ENCODE results near the gene MICA. TPM values are rescaled to one million over a fixed set of nuclear protein-coding genes. Genes with fewer than 3 reads are reported as not detected.
"Not testable (repeated sequence)": the region's sequence is repeated elsewhere in the genome, so short reads cannot be mapped to it uniquely, and the experiment has no call there.

MICA gene
- total and polyA plus RNA-seq, 9 of the 15 experiments (the other 6 are each of a cell fraction or from before 2014, with no cell fraction given) = 11.8 to 24.6 (median 16.7) TPM

- no peak overlapping the region for H3K27ac ChIP-seq (ENCODE audit: extremely low read depth, low read depth, low read length)
- TF ChIP-seq GTF2A2 (tag; IDR thresholded peaks at IDR 0.05) = no peak
- TF ChIP-seq CTCF (IDR thresholded peaks at IDR 0.05 in 2 of 3, conservative IDR thresholded peaks at IDR 0.05 in 1 of 3; ENCODE audit: insufficient read depth in 2 of 3, low read depth in 1 of 3, low read length in 3 of 3) = 0 out of 6 replicates have a peak, but pooled peaks of 1 of the 3 experiments have one; percentile 14
- 0% methylated on average over 2 of the region's 2 CpGs for WGBS (ENCODE audit: insufficient coverage, low coverage, missing lambda C conversion rate)
- ChIA-PET POLR2A (no interaction called here), CTCF (ENCODE audit: low intra/inter-chr PET ratio) (interaction anchor here (1.1 to 3.7 kb wide), 2 partner anchors 171 to 178 kb away, joined by 3 to 29 read pairs; no protein-coding TSS in a partner anchor)
- FAIRE-seq = peak; percentile 26
- H3K79me2 ChIP-seq (ENCODE audit: control insufficient read depth, insufficient read depth, low read length) = no peaks in the 10 kb centered on the region
- no peaks in the 10 kb centered on the region for H3K9me3 ChIP-seq (replicated peaks; ENCODE audit: control insufficient read depth, insufficient read depth, low read depth, low read length)
- no peak overlapping the region for H2AFZ ChIP-seq (ENCODE audit: low read depth, low read length)
- no peak for DNase-seq (ENCODE audit: extremely low read depth in 1 of 4, low spot score in 3 of 4)
- no peak for ATAC-seq
- H3K9ac ChIP-seq (ENCODE audit: insufficient read depth in 1 of 2, low read depth in 2 of 2, low read length in 2 of 2) = no peak overlapping the region
- in situ Hi-C loops (cut with MboI) (loop anchor here (5.0 kb wide), 2 partner anchors 171 to 231 kb away; partner anchors contain the start of gene PSORS1C2), intact Hi-C loops (cut with micrococcal nuclease) (no loop called here)
- H3K4me3 ChIP-seq = no peak overlapping the region
- H4K20me1 ChIP-seq (replicated peaks; ENCODE audit: control insufficient read depth, insufficient read depth, low read length) = no peaks in the 10 kb centered on the region
- H3K36me3 ChIP-seq (ENCODE audit: control insufficient read depth, insufficient read depth, low read length) = no peaks in the 10 kb centered on the region
- BruUV-seq (replicated peaks) = no TSS peak
- no peaks in the 10 kb centered on the region for H3K4me1 ChIP-seq (replicated peaks in 1 of 2; ENCODE audit: control insufficient read depth in 2 of 2, insufficient read depth in 2 of 2, low read length in 2 of 2)
- H3K4me2 ChIP-seq (ENCODE audit: insufficient read depth, low read length) = no peak overlapping the region
- no peaks in the 10 kb centered on the region for H3K9me1 ChIP-seq (ENCODE audit: control insufficient read depth, insufficient read depth, low read length)
- peaks cover 13 to 23% of the 10 kb centered on the region in 2 experiments for H3K27me3 ChIP-seq (ENCODE audit: control insufficient read depth in 2 of 2, insufficient read depth in 2 of 2, low read length in 2 of 2)
Observed at GRCh38 chr6:31368461-31368860, 34.9 kb upstream of the MICA start.

- H3K4me2 ChIP-seq (ENCODE audit: insufficient read depth, low read length); H3K9me3 ChIP-seq (replicated peaks; ENCODE audit: control insufficient read depth, insufficient read depth, low read depth, low read length); POLR2A ChIA-PET; H3K27ac ChIP-seq (ENCODE audit: extremely low read depth, low read depth, low read length); intact Hi-C loops (cut with micrococcal nuclease); H3K4me1 ChIP-seq (replicated peaks in 1 of 2; ENCODE audit: control insufficient read depth in 2 of 2, insufficient read depth in 2 of 2, low read length in 2 of 2); H2AFZ ChIP-seq (ENCODE audit: low read depth, low read length); H3K36me3 ChIP-seq (ENCODE audit: control insufficient read depth, insufficient read depth, low read length); H3K9ac ChIP-seq (ENCODE audit: insufficient read depth in 1 of 2, low read depth in 2 of 2, low read length in 2 of 2); H3K79me2 ChIP-seq (ENCODE audit: control insufficient read depth, insufficient read depth, low read length); CTCF ChIA-PET (ENCODE audit: low intra/inter-chr PET ratio); H3K9me1 ChIP-seq (ENCODE audit: control insufficient read depth, insufficient read depth, low read length); FAIRE-seq; BruUV-seq (replicated peaks); H3K4me3 ChIP-seq; H4K20me1 ChIP-seq (replicated peaks; ENCODE audit: control insufficient read depth, insufficient read depth, low read length); DNase-seq (ENCODE audit: extremely low read depth in 1 of 4, low spot score in 3 of 4): not testable (repeated sequence)
- peak; percentile 42; the same call in 2 of the 3 replicates for ATAC-seq
- TF ChIP-seq CTCF (IDR thresholded peaks at IDR 0.05 in 2 of 3, conservative IDR thresholded peaks at IDR 0.05 in 1 of 3; ENCODE audit: insufficient read depth in 2 of 3, low read depth in 1 of 3, low read length in 3 of 3) = 0 out of 6 replicates have a peak, but pooled peaks of 1 of the 3 experiments have one; percentile 20
- peaks cover 4 to 25% of the 10 kb centered on the region in 2 experiments; a peak in 3 of 5 replicates for H3K27me3 ChIP-seq (ENCODE audit: control insufficient read depth in 2 of 2, insufficient read depth in 2 of 2, low read length in 2 of 2)
- in situ Hi-C loops (cut with MboI) = loop anchor here (10.0 kb wide), 1 partner anchor 459 kb away; the partner anchor contains the start of gene VARS2
- 4% methylated on average over 3 of the region's 8 CpGs for WGBS (ENCODE audit: insufficient coverage, low coverage, missing lambda C conversion rate)
Observed at GRCh38 chr6:31374118-31374517, 29.3 kb upstream of the MICA start.
